A673 (cell line): ENCODE data around the gene WWP2. TPM values are rescaled to one million over a fixed set of nuclear protein-coding genes. Genes with fewer than 3 reads are reported as not detected.

Experiments
- BruUV-seq: library from RNA; stranded (reverse); fragments of 400-500 nt; replicated peaks from 2 replicates; lab custom pipeline; 2021; lab: Mats Ljungman, UMichigan
- CTCF ChIA-PET: fragments of 300-600 bp; sonication (Branson Sonifier 250); formaldehyde crosslinking; loops from one replicate; lab custom pipeline; 2022; ENCODE audit warnings: antibody characterized with exemption; lab: Charles Lee
- POLR2A ChIA-PET: fragments of 300-600 bp; sonication (Branson Sonifier 250); formaldehyde crosslinking; loops from one replicate; lab custom pipeline; 2022; ENCODE audit warnings: antibody characterized with exemption; ENCODE audit not compliant: low non-redundant PET; lab: Charles Lee
- DNase-seq: peaks from one replicate; pipeline ENCODE4 v3.0.0-alpha.2; 2015; ENCODE audit warnings: low spot score
- H3K27ac ChIP-seq: fragments of 200-600 bp; sonication (generic); 2 replicates; pipeline ENCODE4 v1.5.1; 2016; ENCODE audit warnings: mixed run types, low read depth, mild to moderate bottlenecking, mixed read lengths, antibody characterized with exemption, low read length; ENCODE audit not compliant: poor library complexity, severe bottlenecking
- H3K27me3 ChIP-seq: fragments of 200-600 bp; sonication (generic); replicated peaks from 2 replicates; pipeline ENCODE4 v1.6.1; 2017; ENCODE audit warnings: mixed run types, low read depth, mild to moderate bottlenecking, mixed read lengths, antibody characterized with exemption, low read length; ENCODE audit not compliant: insufficient read depth, poor library complexity
- H3K36me3 ChIP-seq: fragments of 200-600 bp; sonication (generic); 2 replicates; pipeline ENCODE4 v1.6.1; 2016; ENCODE audit warnings: mixed run types, mild to moderate bottlenecking, mixed read lengths, antibody characterized with exemption, low read length; ENCODE audit not compliant: insufficient read depth, poor library complexity, severe bottlenecking
- H3K4me1 ChIP-seq: fragments of 200-600 bp; sonication (generic); 2 replicates; pipeline ENCODE4 v1.6.1; 2017; ENCODE audit warnings: mixed run types, mild to moderate bottlenecking, mixed read lengths, antibody characterized with exemption, low read length; ENCODE audit not compliant: insufficient read depth, poor library complexity, severe bottlenecking
- H3K4me3 ChIP-seq: fragments of 200-600 bp; sonication (generic); 2 replicates; pipeline ENCODE4 v1.5.1; 2016; ENCODE audit warnings: low read depth, mixed run types, mild to moderate bottlenecking, mixed read lengths, low read length; ENCODE audit not compliant: poor library complexity, severe bottlenecking
- H3K9me3 ChIP-seq: fragments of 200-600 bp; sonication (generic); 2 replicates; pipeline ENCODE4 v1.6.1; 2016; ENCODE audit warnings: mixed run types, low read depth, mild to moderate bottlenecking, mixed read lengths, antibody characterized with exemption, low read length; ENCODE audit not compliant: poor library complexity, severe bottlenecking
- EZH2 ChIP-seq: fragments of 200-600 bp; sonication (generic); IDR thresholded peaks from 2 replicates; pipeline ENCODE4 v1.6.1; 2017; ENCODE audit warnings: borderline replicate concordance, low read depth, mild to moderate bottlenecking, mixed read lengths, antibody characterized with exemption, low read length; ENCODE audit not compliant: poor library complexity, severe bottlenecking
- intact Hi-C: fragments of 100-400 bp; cut with micrococcal nuclease; formaldehyde crosslinking; loops from one replicate; pipeline ENCODE4 v1.10.0; 2022; ENCODE audit not compliant: unreplicated experiment
- total RNA-seq: library from RNA; stranded (reverse); gene quantifications from 2 replicates; pipeline ENCODE4 v1.2.3, GENCODE V29; 2021
- TF ChIP-seq, protein P1 (sequence below): fragments of 300-800, 200-600 bp; sonication (generic); conservative IDR thresholded peaks from 2 replicates; pipeline ENCODE4 v1.5.1; 2017; ENCODE audit warnings: low read depth, mild to moderate bottlenecking, antibody characterized with exemption, low read length, moderate library complexity, mixed read lengths

The WWP2 gene
- total RNA-seq, 1 experiment from 2014 or later, result 32.4 TPM

DNA sequence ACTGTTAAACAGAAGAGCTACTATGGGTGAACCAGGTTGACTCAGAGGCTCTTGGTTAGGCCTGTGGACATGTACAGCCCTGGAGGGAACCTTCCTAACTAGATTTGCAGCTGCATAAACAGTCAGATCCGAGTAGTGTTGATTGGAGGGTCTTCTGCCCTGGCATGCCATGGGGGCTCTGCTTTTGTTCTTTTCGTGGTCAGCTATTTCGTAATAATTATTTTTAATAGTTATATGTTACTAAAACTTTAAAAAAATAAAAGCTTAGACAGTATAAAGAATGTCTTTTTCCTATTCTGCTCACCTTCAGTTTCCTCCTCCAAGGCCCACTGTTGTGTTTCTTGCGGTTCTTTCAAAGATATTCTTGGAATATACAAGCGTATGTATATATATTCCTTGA lies 121.6 kb downstream of the WWP2 start:
- ChIA-PET CTCF (no interaction called here), POLR2A (no interaction called here)
- H3K4me3 ChIP-seq, result no peak overlapping the region
- H3K4me1 ChIP-seq, result no peaks in the 10 kb centered on the region
- H3K9me3 ChIP-seq, result no peaks in the 10 kb centered on the region
- no peak overlapping the region for H3K27ac ChIP-seq
- no peaks in the 10 kb centered on the region for H3K36me3 ChIP-seq
- intact Hi-C loops, result no loop called here
- no TSS peak for BruUV-seq
- no peak for TF ChIP-seq EZH2
- TF ChIP-seq, protein P1, sequence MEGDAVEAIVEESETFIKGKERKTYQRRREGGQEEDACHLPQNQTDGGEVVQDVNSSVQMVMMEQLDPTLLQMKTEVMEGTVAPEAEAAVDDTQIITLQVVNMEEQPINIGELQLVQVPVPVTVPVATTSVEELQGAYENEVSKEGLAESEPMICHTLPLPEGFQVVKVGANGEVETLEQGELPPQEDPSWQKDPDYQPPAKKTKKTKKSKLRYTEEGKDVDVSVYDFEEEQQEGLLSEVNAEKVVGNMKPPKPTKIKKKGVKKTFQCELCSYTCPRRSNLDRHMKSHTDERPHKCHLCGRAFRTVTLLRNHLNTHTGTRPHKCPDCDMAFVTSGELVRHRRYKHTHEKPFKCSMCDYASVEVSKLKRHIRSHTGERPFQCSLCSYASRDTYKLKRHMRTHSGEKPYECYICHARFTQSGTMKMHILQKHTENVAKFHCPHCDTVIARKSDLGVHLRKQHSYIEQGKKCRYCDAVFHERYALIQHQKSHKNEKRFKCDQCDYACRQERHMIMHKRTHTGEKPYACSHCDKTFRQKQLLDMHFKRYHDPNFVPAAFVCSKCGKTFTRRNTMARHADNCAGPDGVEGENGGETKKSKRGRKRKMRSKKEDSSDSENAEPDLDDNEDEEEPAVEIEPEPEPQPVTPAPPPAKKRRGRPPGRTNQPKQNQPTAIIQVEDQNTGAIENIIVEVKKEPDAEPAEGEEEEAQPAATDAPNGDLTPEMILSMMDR, result no peak
- no peaks in the 10 kb centered on the region for H3K27me3 ChIP-seq
- DNase-seq, result no peak

DNA sequence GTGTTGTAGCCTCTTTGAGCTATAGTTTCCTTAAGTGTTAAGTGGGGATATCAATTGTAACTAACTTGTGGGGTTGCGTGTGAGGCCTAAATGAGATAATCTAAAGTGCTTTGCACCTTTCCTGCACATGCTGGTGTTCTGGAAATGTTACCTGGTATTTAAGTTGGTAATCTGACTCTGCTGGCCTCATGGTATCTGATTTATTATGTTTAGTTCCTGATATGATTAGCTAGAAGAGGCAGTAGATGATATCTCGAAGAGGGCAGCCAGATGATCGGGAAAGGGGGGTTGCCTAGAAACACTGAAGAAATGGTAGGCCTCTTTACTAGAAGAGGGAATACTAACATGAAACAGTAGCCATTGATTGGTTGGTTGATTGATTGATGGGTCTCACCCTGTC lies 123.6 kb downstream of the WWP2 start:
- CTCF ChIA-PET, result no interaction called here
- H3K4me1 ChIP-seq, result peaks cover 8% of the 10 kb centered on the region
- no peak overlapping the region for H3K4me3 ChIP-seq
- intact Hi-C loops, result no loop called here
- H3K9me3 ChIP-seq, result no peaks in the 10 kb centered on the region
- no peak for TF ChIP-seq EZH2
- TF ChIP-seq, protein P1, result no peak
- no peak overlapping the region for H3K27ac ChIP-seq
- DNase-seq, result no peak
- no TSS peak for BruUV-seq
- H3K36me3 ChIP-seq, result no peaks in the 10 kb centered on the region
- POLR2A ChIA-PET, result no interaction called here
- no peaks in the 10 kb centered on the region for H3K27me3 ChIP-seq

DNA sequence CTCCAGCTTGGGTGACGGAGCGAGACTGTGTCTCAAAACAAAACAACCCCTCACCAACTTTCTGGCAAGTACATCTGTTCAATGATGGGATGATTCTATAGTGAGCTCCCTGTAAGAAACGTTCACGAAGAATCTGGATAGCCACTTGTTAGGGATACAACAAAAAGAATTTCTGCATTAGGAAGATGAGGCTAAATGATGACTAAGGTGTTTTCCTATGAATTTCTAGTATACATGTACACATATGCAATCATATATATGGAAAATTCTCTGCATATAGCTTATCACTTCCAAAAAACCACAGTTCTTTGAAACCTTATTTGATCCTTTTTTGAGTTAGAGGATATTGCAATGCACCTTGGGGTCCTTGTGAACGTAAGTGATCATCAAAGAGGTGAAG lies 124.6 kb downstream of the WWP2 start:
- Histone ChIP-seq H3K4me1 (peaks cover 9% of the 10 kb centered on the region), H3K36me3 (no peaks in the 10 kb centered on the region), H3K27ac (no peak overlapping the region), H3K9me3 (no peaks in the 10 kb centered on the region), H3K27me3 (no peaks in the 10 kb centered on the region), H3K4me3 (no peak overlapping the region)
- DNase-seq, result no peak
- intact Hi-C loops, result no loop called here
- ChIA-PET POLR2A (no interaction called here), CTCF (no interaction called here)
- no TSS peak for BruUV-seq
- TF ChIP-seq, protein P1, result no peak
- TF ChIP-seq EZH2, result no peak
